ENCODE data around the gene APOBEC2. TPM values are rescaled to one million over a fixed set of nuclear protein-coding genes. Genes with fewer than 3 reads are reported as not detected.
"Not testable (repeated sequence)": the region's sequence is repeated elsewhere in the genome, so short reads cannot be mapped to it uniquely, and the experiment has no call there.

Gene APOBEC2
- 0.19 TPM in 1 of 2 replicates, not detected in the other for total RNA-seq

DNA sequence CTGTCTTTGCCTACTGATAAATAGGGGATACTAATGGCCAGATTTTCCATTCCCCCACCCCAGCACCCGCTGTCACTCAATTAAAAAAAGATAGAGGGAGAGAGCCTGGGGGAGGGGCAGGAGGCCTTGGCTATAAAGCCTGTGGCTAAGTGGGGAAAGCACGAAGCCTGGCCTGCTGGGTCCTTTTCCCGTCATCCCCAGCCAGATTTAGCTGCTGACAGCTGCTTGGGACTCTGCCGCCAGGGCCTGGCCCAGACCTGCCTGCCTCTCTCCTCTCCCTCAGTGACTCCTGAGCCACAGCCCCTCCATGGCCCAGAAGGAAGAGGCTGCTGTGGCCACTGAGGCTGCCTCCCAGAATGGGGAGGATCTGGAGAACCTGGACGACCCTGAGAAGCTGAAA lies at the start of gene APOBEC2:
APOBEC2 (plus strand) TSS at position 162 of the 400 bp plus-strand sequence; CDS start at position 308, 146 bp downstream.
- DNase-seq = no peak

DNA sequence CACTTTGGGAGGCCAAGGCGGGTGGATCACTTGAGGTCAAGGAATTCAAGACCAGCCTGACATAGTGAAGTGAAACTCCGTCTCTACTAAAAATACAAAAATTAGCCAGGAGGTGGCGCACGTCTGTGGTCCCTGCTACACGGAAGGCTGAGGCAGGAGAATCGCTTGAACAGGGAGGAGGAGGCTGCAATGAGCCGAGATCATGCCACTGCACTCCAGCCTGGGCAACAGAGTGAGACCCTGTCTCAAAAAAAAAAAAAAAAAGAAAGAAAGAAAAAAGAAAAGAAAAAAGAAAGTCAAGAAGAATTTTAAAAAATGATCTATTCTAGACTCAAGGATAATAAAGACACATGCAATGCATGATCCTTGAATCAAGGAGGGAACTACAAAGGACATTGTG lies 46.8 kb upstream of the APOBEC2 start:
- DNase-seq = peak; percentile 80

- not testable (repeated sequence) for DNase-seq
Observed at GRCh38 chr6:41006980-41007379, 46.0 kb upstream of the APOBEC2 start.

DNA sequence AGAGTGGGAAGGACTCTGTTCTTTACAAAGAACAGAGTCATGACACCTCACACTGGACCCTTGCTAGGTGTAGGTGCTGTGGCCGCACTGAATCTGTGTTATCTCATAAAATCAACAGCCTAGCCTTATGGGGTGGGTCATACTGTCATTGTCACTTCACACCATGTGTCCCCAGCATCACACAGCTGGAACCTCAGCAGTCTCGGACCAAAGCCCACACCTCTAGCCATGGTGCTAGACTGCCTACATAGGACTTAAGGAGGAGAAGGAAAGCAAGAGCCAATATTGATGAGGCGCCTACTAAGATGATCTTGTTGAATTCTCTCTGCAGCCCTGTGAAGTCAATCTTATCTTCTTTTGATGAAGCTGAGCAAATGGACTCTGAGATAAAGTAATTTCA lies 45.0 kb upstream of the APOBEC2 start:
- no peak for DNase-seq

- DNase-seq = no peak
Observed at GRCh38 chr6:41009669-41010068, 43.3 kb upstream of the APOBEC2 start.

GRCh38 chr6:41011673-41012072 lies 41.3 kb upstream of the APOBEC2 start:
- DNase-seq = no peak

- DNase-seq = no peak
Observed at GRCh38 chr6:41013466-41014153, 39.4 kb upstream of the APOBEC2 start.

- DNase-seq = no peak
Observed at GRCh38 chr6:41014780-41015179, 38.2 kb upstream of the APOBEC2 start.

DNA sequence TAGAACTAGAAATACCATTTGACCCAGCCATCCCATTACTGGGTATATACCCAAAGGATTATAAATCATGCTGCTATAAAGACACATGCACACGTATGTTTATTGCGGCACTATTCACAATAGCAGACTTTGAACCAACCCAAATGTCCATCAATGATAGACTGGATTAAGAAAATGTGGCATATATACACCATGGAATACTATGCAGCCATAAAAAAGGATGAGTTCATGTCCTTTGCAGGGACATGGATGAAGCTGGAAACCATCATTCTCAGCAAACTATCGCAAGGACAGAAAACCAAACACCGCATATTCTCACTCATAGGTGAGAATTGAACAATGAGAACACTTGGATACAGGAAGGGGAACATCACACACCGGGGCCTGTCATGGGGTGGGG lies 37.1 kb upstream of the APOBEC2 start:
- DNase-seq = not testable (repeated sequence)

GRCh38 chr6:41017663-41018062 lies 35.3 kb upstream of the APOBEC2 start:
- DNase-seq = no peak

- peak; percentile 34 for DNase-seq
Observed at GRCh38 chr6:41021832-41022231, 31.2 kb upstream of the APOBEC2 start.

- peak; percentile 48 for DNase-seq
Observed at GRCh38 chr6:41022294-41022693, 30.7 kb upstream of the APOBEC2 start.

- DNase-seq = no peak
Observed at GRCh38 chr6:41023114-41023513, 29.9 kb upstream of the APOBEC2 start.

DNA sequence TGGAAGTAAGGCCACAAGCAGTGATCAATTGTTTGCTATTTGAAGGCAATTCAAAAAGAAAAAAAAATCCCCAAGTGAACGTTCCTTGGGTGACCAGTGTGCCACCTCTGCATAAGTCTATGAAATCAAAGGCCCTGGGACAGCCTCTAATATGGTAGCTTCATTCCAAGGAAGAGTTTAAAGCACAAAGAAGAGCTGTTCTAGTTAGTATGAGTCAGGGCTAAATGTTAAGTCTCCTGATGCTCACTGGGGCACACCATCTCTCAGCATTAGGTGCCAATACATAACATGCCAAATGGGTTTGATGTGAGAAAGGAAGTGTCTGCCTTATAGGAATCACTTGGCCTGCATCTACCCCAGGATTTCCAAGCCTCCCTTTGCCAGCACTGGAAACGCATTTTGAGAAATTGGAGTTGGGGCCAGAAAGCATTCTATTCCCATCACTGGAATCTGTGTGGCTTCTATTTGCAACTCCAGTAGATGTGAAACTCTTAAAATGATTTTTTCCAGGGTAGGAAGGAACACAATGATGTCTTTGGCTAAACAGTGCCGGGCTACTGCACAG lies 27.0 kb upstream of the APOBEC2 start:
- no peak for DNase-seq

DNA sequence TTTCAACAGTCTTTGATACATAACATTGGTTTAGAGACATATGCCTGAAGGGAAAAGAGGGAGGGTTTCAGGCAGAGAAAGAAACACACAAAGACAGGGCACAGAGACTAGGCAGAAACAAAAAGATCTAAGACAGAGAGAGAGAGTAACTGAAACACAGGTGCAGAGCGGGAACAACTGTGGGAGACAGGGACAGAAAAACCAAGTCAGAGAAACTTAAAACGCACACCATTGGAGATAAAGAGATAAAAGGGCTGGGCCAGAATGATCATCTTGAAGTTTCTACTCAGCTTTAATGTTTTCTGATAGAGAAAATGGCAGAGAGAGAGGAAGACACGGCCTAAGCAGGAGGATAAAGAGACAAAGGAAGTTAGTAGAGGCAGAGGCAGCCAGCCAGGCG lies 25.8 kb upstream of the APOBEC2 start:
- DNase-seq = no peak

- peak; percentile 79 for DNase-seq
Observed at GRCh38 chr6:41027799-41028560, 25.0 kb upstream of the APOBEC2 start.

DNA sequence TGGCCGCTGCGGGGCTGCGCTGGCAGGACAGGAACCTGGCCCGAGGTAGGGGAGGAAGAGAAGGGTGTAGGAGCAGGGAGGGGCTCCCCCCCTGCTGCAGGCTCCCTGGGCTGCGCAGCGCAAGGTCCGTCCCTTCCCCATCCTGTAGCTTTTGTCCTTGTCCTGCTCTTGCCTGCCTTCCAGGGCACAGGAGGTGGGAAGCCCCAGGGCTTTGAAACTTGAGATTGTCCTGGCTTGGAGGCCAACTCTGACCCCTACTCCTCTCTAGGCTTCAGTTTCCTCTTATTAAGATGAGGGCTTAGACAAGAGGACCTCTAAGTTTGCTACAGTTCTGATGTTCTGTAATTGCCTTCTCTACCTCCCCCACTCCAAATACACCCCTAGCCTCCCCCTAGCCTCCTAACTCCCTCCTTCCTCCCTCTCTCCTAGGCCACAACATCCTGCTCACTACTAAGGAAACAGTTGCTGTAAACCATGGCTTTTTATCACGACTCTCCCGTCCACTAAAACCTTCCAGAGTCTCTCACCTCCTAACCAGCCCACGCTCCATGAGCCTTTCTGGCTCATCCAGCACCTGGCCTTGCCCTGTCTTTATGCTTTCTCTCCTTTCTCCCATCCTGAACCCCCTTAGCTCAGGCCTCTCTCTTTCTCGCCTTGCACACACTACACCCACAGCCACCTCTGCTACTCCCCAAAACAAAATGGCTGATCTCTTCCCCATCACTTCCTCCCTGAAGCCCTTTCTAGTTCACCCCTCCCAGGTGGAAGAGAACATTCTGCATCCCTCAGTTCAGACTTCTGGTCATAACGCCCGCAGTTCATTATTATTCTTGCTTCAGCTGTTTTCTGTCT lies 24.2 kb upstream of the APOBEC2 start:
- no peak for DNase-seq

DNA sequence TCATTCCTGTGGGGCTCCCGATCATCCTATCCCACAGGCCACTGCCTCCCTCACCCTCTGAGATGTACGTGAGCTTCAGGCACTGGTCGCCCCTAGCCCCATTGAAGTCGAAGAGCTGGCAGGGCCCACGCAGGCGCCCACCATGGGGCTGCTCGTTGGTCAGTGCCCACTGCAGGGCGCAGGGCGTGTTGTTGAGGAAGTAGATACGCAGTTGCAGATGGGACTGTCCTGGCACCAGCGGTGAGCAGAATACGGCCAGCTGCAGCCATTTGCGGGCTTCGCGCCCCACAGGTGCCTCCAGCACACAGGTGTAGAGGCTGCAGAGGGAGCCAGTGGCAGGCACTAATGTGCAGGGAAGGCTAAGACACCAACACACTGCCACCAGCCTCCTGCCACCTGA lies 20.2 kb upstream of the APOBEC2 start:
- no peak for DNase-seq

DNA sequence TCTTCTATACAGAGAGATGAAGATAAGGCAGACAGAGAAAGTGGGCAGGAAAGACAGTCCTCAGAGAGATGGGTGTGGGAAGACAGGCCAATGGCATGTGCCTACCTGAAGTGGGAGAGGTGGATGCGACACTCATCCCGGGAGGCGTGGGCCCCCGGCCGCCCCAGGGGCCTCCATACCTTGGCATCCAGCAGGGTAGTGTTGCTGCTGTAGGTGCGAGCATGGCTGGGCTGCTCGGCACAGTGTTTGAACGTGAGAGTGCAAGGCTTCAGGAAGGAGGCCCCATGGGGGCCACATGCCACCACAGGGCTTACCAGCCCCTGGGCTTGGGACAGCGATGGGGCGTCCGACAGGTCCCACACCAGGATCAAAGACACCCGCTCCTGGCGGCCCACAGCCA lies 19.2 kb upstream of the APOBEC2 start:
- DNase-seq = no peak

GRCh38 chr6:41036186-41036585 lies 16.8 kb upstream of the APOBEC2 start:
- DNase-seq = no peak

DNA sequence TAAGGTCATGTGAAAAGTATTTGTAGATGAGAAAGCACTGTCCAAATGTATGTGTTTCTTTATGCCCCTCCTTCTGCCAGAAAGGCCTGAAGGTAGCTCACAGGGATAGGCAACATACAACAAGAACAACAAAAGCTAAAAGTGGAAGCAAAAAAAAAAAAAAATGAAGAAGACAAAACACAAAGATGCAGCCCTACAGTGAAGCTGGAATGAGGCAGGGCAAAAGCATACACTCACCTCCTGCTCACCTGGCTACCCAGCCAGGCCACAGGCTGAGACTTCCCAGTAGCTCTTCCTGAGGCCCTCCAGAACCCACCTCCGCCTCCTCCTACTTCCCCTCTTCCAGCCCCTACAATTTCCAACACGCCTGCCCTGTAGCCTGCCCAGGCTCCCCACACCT lies 16.4 kb upstream of the APOBEC2 start:
- no peak for DNase-seq

DNA sequence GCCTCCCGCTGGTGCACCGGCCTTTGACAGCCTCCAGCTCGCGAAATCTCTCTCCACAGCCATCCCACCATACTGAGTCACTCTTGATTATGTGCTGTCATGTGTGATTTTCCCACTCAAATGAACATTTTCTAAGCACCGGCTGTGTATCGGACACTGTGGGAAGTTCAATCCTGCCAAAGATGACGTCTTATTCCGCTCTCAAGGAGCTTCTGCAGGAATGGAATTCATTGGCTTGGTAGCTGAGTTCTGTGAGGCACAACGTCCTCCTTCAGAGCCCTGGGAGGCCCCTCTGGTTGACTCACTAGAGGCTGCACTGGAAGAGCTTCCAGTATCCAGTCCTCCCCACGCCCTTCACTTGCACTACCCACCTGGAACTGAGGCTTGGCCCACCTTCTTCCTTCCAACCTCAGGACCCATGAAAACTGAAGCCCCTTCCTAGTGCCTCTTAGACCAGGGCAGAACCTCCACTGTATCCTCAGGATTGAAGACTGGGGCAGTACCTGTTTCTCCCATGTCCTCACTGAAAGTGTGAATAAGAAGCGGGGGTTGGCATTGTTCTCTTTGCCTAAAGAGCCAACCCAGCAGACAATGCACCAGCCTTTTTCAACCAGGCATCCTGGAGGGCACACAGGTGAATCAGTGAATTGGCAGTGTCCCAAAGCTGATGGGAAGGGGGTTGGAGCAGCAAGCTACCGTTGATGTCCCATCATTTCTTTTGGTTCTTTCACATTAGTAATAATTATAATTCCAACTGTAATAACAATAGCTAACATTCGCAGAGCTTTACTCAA lies 15.7 kb upstream of the APOBEC2 start:
- DNase-seq = no peak
